ENCODE measurements around the gene RAB10.

DNA sequence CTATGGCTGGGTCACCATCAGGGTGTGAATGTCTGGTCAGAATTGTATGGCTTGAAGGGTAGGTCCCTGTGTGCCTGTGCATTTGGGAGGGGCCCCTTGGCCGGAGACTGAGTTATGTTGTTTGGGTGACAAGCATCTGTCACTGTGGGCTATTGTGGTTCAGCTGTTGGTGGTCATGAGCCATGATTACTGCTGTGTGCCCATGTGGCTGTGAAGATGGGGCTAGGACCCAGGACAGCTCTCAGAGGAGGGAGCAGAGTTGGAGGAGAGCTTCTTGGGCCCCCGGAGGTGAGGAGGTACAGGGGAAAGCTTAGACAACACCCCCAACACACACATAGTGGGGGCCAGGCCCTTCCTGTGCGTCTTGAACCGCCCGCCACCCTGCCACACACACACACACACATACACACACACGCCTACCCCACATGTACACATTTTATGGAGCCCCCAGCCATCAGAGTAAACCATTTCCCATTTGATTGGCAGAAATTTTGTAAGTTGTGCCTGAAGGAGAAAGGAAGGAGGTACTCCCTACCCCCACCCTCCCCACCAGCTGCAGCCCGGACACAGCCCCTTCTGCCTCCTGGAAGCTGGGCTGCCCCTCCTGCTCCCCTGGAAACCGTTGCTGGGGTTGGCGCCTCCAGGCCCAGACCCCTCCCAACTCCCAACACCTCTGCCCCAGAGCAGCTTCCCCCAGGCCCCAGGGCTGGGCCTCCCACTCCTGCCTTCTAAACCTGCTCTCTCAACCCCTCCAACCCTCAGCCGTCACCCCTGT, 141.0 kb downstream of the RAB10 start:
- TF ChIP-seq POLR2AphosphoS5 (IDR thresholded peaks at IDR 0.05; ENCODE audit: low read depth, low read length) (no peak), TAF1 (IDR thresholded peaks at IDR 0.05; ENCODE audit: borderline replicate concordance, insufficient read depth, low read length) (no peak)

Measured in PFSK-1 (cell line).